Activated CD8-positive, alpha-beta T cell treated with anti-CD3 and anti-CD28 coated beads, Interleukin-2, amount 10 ng/mL, durations not matched to agents 7 days and 5 days (primary cell): ENCODE measurements around the gene FSCN2. TPM values are rescaled to one million over a fixed set of nuclear protein-coding genes. Genes with fewer than 3 reads are reported as not detected.
A peak's percentile ranks its signal among the peaks of the same experiment; 100 is the strongest.

Experiments
- ATAC-seq: fragments of 150-1000 bp; cut with Tn5 transposase; one replicate; pipeline ENCODE4 v1.10.0; 2021; ENCODE audit warnings: moderate library complexity
- CTCF ChIA-PET: fragments of 350-600 bp; sonication (Branson Sonifier 250); formaldehyde crosslinking; loops from one replicate; lab custom pipeline; 2021; ENCODE audit warnings: antibody characterized with exemption; lab: Charles Lee
- POLR2A ChIA-PET: fragments of 350-600 bp; sonication (Branson Sonifier 250); formaldehyde crosslinking; loops from one replicate; lab custom pipeline; 2021; ENCODE audit warnings: antibody characterized with exemption; lab: Charles Lee
- DNase-seq: peaks from one replicate; pipeline ENCODE4 v3.0.0-alpha.2; 2020
- H3K27ac Mint-ChIP-seq: one replicate; pipeline ENCODE4 v1.8.0; 2021; ENCODE audit warnings: mild to moderate bottlenecking, mixed read lengths
- H3K27me3 Mint-ChIP-seq: one replicate; pipeline ENCODE4 v1.8.0; 2021; ENCODE audit warnings: low read depth, mixed read lengths
- H3K36me3 Mint-ChIP-seq: one replicate; pipeline ENCODE4 v1.8.0; 2021; ENCODE audit warnings: low read depth, mixed read lengths
- H3K4me1 Mint-ChIP-seq: one replicate; pipeline ENCODE4 v1.8.0; 2021; ENCODE audit warnings: low read depth, mixed read lengths
- H3K4me3 Mint-ChIP-seq: one replicate; pipeline ENCODE4 v1.8.0; 2021; ENCODE audit warnings: mild to moderate bottlenecking, mixed read lengths
- H3K9me3 Mint-ChIP-seq: one replicate; pipeline ENCODE4 v1.8.0; 2022; ENCODE audit warnings: mixed read lengths; ENCODE audit not compliant: insufficient read depth
- total RNA-seq, 2 experiments: library from RNA; stranded (reverse); gene quantifications; one replicate each; pipeline ENCODE4 v1.2.3, GENCODE V29; 2021

The FSCN2 gene, protein sequence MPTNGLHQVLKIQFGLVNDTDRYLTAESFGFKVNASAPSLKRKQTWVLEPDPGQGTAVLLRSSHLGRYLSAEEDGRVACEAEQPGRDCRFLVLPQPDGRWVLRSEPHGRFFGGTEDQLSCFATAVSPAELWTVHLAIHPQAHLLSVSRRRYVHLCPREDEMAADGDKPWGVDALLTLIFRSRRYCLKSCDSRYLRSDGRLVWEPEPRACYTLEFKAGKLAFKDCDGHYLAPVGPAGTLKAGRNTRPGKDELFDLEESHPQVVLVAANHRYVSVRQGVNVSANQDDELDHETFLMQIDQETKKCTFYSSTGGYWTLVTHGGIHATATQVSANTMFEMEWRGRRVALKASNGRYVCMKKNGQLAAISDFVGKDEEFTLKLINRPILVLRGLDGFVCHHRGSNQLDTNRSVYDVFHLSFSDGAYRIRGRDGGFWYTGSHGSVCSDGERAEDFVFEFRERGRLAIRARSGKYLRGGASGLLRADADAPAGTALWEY
- under 1 TPM; 0.52 to 0.74 TPM for total RNA-seq

GRCh38 chr17:81527591-81528383 is at the start of gene FSCN2:
TSS of gene FSCN2 (plus strand) at chr17:81528377. CDS start at chr17:81528532, 155 bp downstream.
- ChIA-PET CTCF (no interaction called here), POLR2A (no interaction called here)
- Mint-ChIP-seq H3K4me1 (no peaks in the 10 kb centered on the region), H3K36me3 (no peaks in the 10 kb centered on the region), H3K27ac (no peak within 1 kb of the TSS), H3K9me3 (no peaks in the 10 kb centered on the region), H3K4me3 (no peak within 1 kb of the TSS), H3K27me3 (peaks cover under 1% of the 10 kb centered on the region)
- ATAC-seq (no peak), DNase-seq (no peak)

- POLR2A ChIA-PET, result no interaction called here
- no peaks in the 10 kb centered on the region for H3K9me3 Mint-ChIP-seq
Observed at GRCh38 chr17:81479175-81480071, 48.8 kb upstream of the FSCN2 start.

DNA sequence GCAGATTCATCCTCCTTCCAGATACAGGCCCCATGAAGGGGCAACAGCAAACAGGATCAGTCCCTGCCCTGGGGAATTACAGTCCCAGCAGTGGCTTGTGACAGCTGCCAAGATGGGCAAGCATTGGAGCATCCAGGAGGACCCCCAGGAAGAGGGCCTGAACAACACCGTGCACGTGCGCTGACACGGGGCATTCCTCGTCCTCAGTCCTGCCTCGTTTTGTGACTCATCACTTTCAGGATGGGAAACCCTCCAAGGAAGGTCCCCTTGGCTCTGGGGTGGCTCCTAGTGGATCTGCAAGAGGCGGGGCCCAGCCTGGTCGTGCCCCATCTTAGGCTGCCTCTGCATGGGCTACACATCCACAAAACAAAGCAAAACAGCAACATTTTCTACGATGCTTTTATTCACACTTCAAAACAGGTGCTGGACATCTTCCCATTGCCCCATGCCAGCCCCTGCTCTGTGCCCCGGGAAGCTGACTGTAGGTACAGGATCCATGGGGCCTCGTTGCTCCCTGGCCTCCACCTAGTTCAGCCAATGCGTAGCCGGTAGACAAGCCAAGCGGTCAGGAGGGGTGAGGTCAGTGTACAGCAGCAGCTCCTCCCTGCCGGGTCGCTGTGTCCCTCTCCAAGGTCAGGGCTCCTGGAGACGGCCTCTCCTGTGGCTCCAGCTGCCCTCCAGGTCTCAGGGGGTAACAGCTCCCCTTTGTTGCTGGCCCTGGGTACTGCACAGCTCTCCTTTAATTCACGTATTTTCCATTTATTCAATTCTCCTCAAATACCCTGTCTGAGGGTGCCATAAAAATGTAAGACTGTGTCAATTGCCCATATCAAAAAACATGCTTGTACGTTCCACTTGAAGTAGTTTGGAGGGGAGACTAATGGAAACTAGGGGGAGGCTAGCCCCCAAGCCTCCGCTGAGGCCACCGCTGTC is 47.8 kb upstream of the FSCN2 start:
- ChIA-PET POLR2A (no interaction called here), CTCF (interaction anchor here (1.0 kb wide), 1 partner anchor 226 kb away, joined by 4 read pairs; no protein-coding TSS in a partner anchor)
- H3K36me3 Mint-ChIP-seq, result no peaks in the 10 kb centered on the region
- no peak overlapping the region for H3K27ac Mint-ChIP-seq
- no peak overlapping the region for H3K4me3 Mint-ChIP-seq
- DNase-seq (no peak), ATAC-seq (no peak)
- H3K4me1 Mint-ChIP-seq, result peaks cover 17% of the 10 kb centered on the region
- no peaks in the 10 kb centered on the region for H3K9me3 Mint-ChIP-seq
- peaks cover 35% of the 10 kb centered on the region for H3K27me3 Mint-ChIP-seq

More at GRCh38 chr17:81479175-81480071, 48.8 kb upstream of the FSCN2 start:
- Mint-ChIP-seq H3K27me3 (peaks cover 35% of the 10 kb centered on the region), H3K4me3 (no peak overlapping the region), H3K4me1 (peaks cover 14% of the 10 kb centered on the region), H3K27ac (no peak overlapping the region), H3K36me3 (no peaks in the 10 kb centered on the region)
- ATAC-seq (no peak), DNase-seq (no peak)
- CTCF ChIA-PET, result no interaction called here

GRCh38 chr17:81481073-81481799 is 46.9 kb upstream of the FSCN2 start:
- ATAC-seq (peak; percentile 56), DNase-seq (peak; percentile 57)
- H3K4me3 Mint-ChIP-seq, result peak overlapping the region; percentile 52
- H3K36me3 Mint-ChIP-seq, result no peaks in the 10 kb centered on the region
- ChIA-PET POLR2A (no interaction called here), CTCF (interaction anchor here (1.0 to 1.2 kb wide), 2 partner anchors 227 to 228 kb away, joined by 4 to 5 read pairs; no protein-coding TSS in a partner anchor)
- H3K27me3 Mint-ChIP-seq, result peaks cover 35% of the 10 kb centered on the region
- H3K9me3 Mint-ChIP-seq, result no peaks in the 10 kb centered on the region
- no peak overlapping the region for H3K27ac Mint-ChIP-seq
- peaks cover 21% of the 10 kb centered on the region for H3K4me1 Mint-ChIP-seq

DNA sequence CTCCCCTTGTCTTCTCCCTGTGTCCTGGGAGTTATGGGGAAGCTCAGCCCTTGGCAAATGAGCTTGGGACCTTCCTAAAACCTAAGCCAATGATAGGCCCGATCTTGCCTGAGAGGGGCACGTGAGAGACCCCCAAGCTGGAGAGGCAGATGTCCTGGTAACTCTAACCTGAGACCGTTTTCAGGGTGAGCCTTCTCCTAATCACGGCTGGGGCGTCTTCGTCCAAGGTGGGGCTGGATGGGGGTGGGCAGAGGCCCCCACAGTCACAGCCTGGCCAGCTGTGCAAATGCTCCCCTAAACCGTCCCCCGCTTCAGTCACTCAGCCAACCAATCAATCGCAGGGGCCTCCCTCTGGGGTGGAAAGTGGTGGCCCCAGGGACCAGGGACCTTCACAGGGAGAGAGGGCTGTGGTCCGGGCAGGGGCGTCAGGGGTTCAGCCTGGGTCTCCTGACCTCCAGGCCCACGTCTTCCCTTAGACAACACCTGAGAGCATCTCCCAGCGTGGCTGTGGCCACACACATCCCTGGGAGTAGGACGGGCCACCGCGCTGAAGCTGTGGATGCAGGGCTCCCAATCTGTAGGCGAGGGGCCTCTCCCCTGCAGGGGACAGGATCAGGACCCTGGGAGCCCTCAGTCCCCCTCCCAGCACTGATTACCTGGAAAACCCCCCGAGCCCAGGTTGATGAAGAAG is 46.2 kb upstream of the FSCN2 start:
- Mint-ChIP-seq H3K4me1 (peaks cover 23% of the 10 kb centered on the region), H3K27ac (no peak overlapping the region), H3K27me3 (peaks cover 33% of the 10 kb centered on the region), H3K4me3 (peak overlapping the region; percentile 52), H3K36me3 (no peaks in the 10 kb centered on the region), H3K9me3 (no peaks in the 10 kb centered on the region)
- no peak for ATAC-seq
- ChIA-PET POLR2A (no interaction called here), CTCF (interaction anchor here (1.2 kb wide), 1 partner anchor 229 kb away, joined by 5 read pairs; no protein-coding TSS in a partner anchor)
- DNase-seq, result no peak

- Mint-ChIP-seq H3K27ac (no peak overlapping the region), H3K4me1 (peaks cover 27% of the 10 kb centered on the region), H3K4me3 (no peak overlapping the region), H3K27me3 (peaks cover 33% of the 10 kb centered on the region), H3K9me3 (no peaks in the 10 kb centered on the region), H3K36me3 (no peaks in the 10 kb centered on the region)
- CTCF ChIA-PET, result interaction anchor here (1.0 kb wide), 2 partner anchors 191 to 230 kb away, joined by 3 read pairs; no protein-coding TSS in a partner anchor
- POLR2A ChIA-PET, result no interaction called here
- DNase-seq (no peak), ATAC-seq (no peak)
Observed at GRCh38 chr17:81482673-81483072, 45.5 kb upstream of the FSCN2 start.

DNA sequence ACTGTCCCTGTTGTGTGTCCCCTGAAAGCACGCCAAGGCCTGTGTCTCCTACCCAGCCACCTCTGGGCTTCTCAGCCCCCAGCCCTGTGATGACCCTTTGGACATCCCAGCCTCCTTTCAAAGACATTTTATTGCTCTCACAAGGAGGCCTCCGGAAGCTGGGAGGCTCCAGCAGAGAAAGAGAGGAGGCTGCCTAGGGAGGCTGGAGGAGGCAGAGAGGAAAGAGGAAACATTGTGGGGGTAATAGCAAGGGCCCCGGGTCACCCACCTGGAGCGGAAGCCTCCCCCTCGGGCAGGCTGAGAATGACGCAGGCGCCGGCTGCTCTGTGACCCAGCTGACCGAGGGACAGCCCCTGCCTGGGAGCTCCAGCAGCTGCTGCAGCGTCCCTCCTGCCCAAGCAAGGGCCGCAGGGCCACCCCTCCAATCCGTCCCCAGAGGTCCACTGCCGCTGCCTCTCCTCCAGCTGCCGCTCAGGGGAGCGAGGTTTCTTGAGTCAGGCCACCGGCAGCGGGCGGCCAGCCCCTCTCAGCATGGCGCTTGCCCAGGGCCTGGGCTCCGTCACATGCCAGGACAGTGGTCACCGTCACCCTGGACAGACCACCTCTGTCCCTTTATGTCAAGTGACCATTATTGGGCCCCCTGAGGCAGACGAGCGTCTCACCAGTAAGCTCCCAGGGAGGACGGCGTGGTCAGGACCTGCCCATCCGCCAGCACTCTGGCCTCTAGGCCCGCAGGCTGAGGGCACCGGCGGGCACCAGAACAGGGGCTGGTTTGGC is 44.9 kb upstream of the FSCN2 start:
- CTCF ChIA-PET, result interaction anchor here (1.0 to 1.6 kb wide), 7 partner anchors 16 to 233 kb away, joined by 3 to 5 read pairs (median 3); no protein-coding TSS in a partner anchor

DNA sequence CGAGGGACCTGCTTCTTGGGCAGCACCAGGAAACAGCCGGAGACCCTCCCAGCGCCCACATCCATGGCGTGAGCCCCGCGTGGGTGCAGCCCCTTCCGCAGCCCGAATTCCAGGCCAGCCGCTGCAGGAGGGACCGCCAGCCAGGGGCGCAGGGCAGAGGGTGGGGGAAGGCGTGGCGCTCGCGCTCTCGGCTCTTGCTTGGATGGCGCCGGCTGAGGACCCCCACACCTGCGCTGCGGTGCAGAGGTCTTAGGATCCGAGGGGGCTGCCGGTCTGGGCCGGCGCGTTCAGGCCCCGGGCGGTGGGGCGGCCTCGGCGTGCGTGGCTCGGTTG is 44.3 kb upstream of the FSCN2 start:
- Mint-ChIP-seq H3K9me3 (no peaks in the 10 kb centered on the region), H3K4me3 (no peak overlapping the region), H3K27me3 (peaks cover 33% of the 10 kb centered on the region), H3K27ac (no peak overlapping the region), H3K36me3 (no peaks in the 10 kb centered on the region), H3K4me1 (peaks cover 27% of the 10 kb centered on the region)
- no peak for DNase-seq
- CTCF ChIA-PET, result interaction anchor here (0.7 to 1.7 kb wide), 14 partner anchors 16 to 342 kb away, joined by 3 to 26 read pairs (median 3); partner anchors contain the start of gene CEP131
- no peak for ATAC-seq
- POLR2A ChIA-PET, result interaction anchor here (1.2 to 1.8 kb wide), 3 partner anchors 23 to 54 kb away, joined by 4 read pairs; no protein-coding TSS in a partner anchor

More for the DNA sequence above, 44.9 kb upstream of the FSCN2 start:
- POLR2A ChIA-PET, result interaction anchor here (1.8 kb wide), 1 partner anchor 22 kb away, joined by 4 read pairs; no protein-coding TSS in a partner anchor
- H3K36me3 Mint-ChIP-seq, result no peaks in the 10 kb centered on the region
- no peak overlapping the region for H3K4me3 Mint-ChIP-seq
- DNase-seq (peak; percentile 46), ATAC-seq (no peak)
- H3K27me3 Mint-ChIP-seq, result peaks cover 33% of the 10 kb centered on the region
- no peak overlapping the region for H3K27ac Mint-ChIP-seq
- no peaks in the 10 kb centered on the region for H3K9me3 Mint-ChIP-seq
- H3K4me1 Mint-ChIP-seq, result peaks cover 27% of the 10 kb centered on the region
